Hippocampal formation (tissue), 2 donors: ENCODE measurements around the gene CPNE4.
"Not testable (repeated sequence)": the region's sequence is repeated elsewhere in the genome, so short reads cannot be mapped to it uniquely, and the experiment has no call there.

Experiments used
- DNase-seq, 2 donors: peaks; one replicate each; lab custom pipeline; 2025; lab: John Stamatoyannopoulos, UW

The CPNE4 gene

GRCh38 chr3:131960324-131960723, 74.5 kb downstream of the CPNE4 start:
- DNase-seq = no peak

GRCh38 chr3:131957980-131958379, 76.8 kb downstream of the CPNE4 start:
- no peak for DNase-seq

- DNase-seq = no peak
Measured at GRCh38 chr3:131957511-131957910, 77.3 kb downstream of the CPNE4 start.

GRCh38 chr3:131948806-131949205, 86.0 kb downstream of the CPNE4 start:
- no peak for DNase-seq

GRCh38 chr3:131944676-131945075, 90.1 kb downstream of the CPNE4 start:
- DNase-seq = no peak

GRCh38 chr3:131933665-131934064, 101.1 kb downstream of the CPNE4 start:
- DNase-seq = no peak

- no peak for DNase-seq
Measured at GRCh38 chr3:131928593-131928992, 106.2 kb downstream of the CPNE4 start.

- DNase-seq = no peak
Measured at GRCh38 chr3:131925571-131925970, 109.2 kb downstream of the CPNE4 start.

- no peak for DNase-seq
Measured at GRCh38 chr3:131922356-131922755, 112.5 kb downstream of the CPNE4 start.

- no peak for DNase-seq
Measured at GRCh38 chr3:131917006-131917405, 117.8 kb downstream of the CPNE4 start.

GRCh38 chr3:131914090-131914691, 120.6 kb downstream of the CPNE4 start:
- DNase-seq = no peak

GRCh38 chr3:131912255-131912654, 122.6 kb downstream of the CPNE4 start:
- no peak for DNase-seq

GRCh38 chr3:131907796-131908195, 127.0 kb downstream of the CPNE4 start:
- no peak for DNase-seq

GRCh38 chr3:131903988-131904415, 130.8 kb downstream of the CPNE4 start:
- DNase-seq = no peak

GRCh38 chr3:131901686-131902085, 133.1 kb downstream of the CPNE4 start:
- no peak for DNase-seq

GRCh38 chr3:131900891-131901290, 133.9 kb downstream of the CPNE4 start:
- DNase-seq = no peak

GRCh38 chr3:131899021-131899420, 135.8 kb downstream of the CPNE4 start:
- no peak for DNase-seq

GRCh38 chr3:131898346-131898745, 136.5 kb downstream of the CPNE4 start:
- DNase-seq = no peak

GRCh38 chr3:131896285-131896684, 138.5 kb downstream of the CPNE4 start:
- DNase-seq = no peak

GRCh38 chr3:131895766-131896165, 139.0 kb downstream of the CPNE4 start:
- DNase-seq = no peak

GRCh38 chr3:131892331-131892730, 142.5 kb downstream of the CPNE4 start:
- DNase-seq = no peak

- not testable (repeated sequence) for DNase-seq
Measured at GRCh38 chr3:131885871-131886270, 148.9 kb downstream of the CPNE4 start.

- DNase-seq = no peak
Measured at GRCh38 chr3:131883711-131884407, 151.0 kb downstream of the CPNE4 start.

GRCh38 chr3:131883086-131883485, 151.7 kb downstream of the CPNE4 start:
- DNase-seq = no peak
